Tibial nerve (tissue), 4 donors: ENCODE measurements around the gene PRR35. TPM values are rescaled to one million over a fixed set of nuclear protein-coding genes. Genes with fewer than 3 reads are reported as not detected.

Source experiments
- DNase-seq, 2 donors: peaks; one replicate each; pipeline ENCODE4 v3.0.0-alpha.2; 2019; ENCODE audit warnings: low spot score in 2 of 2
- H3K27ac ChIP-seq, 4 donors: fragments of 200-600 bp; sonication (generic) in 3 of 4; one replicate each; pipeline ENCODE4 v1.5.1; 2017 to 2019; ENCODE audit warnings: mild to moderate bottlenecking in 1 of 4
- H3K27me3 ChIP-seq, 2 donors: fragments of 200-600 bp; sonication (generic) in 1 of 2; one replicate each; pipeline versions ENCODE4 v1.5.1 to v1.6.0; 2017 to 2019
- H3K36me3 ChIP-seq, 3 donors: fragments of 200-600 bp; sonication (generic); one replicate each; pipeline ENCODE4 v1.5.1; 2018 to 2019
- H3K4me1 ChIP-seq, 4 donors: fragments of 200-600 bp; sonication (generic) in 3 of 4; one replicate each; pipeline ENCODE4 v1.5.1; 2017 to 2019
- H3K4me3 ChIP-seq, 4 donors: fragments of 200-600 bp; sonication (generic) in 3 of 4; one replicate each; pipeline ENCODE4 v1.5.1; 2017 to 2019; ENCODE audit warnings: mild to moderate bottlenecking in 1 of 4, moderate library complexity in 1 of 4
- H3K9me3 ChIP-seq, 4 donors: fragments of 200-600 bp; sonication (generic) in 3 of 4; one replicate each; pipeline ENCODE4 v1.5.1; 2017 to 2019
- EP300 ChIP-seq, 2 donors: sonication (generic); formaldehyde crosslinking; IDR thresholded peaks; one replicate each; pipeline ENCODE4 v1.6.1; 2017; ENCODE audit warnings: antibody characterized with exemption in 2 of 2, mild to moderate bottlenecking in 1 of 2
- POLR2A ChIP-seq, 2 donors: fragments of 450-650 bp; IDR thresholded peaks; one replicate each; pipeline ENCODE4 v1.6.1; 2017; ENCODE audit warnings: antibody characterized with exemption in 2 of 2, mild to moderate bottlenecking in 2 of 2, moderate library complexity in 2 of 2
- WGBS, 2 donors: methylation state at CpG; one replicate each; pipeline ENCODE4 v1.1.5; 2018; 5-methylcytosine and 5-hydroxymethylcytosine counted together
- total RNA-seq, 4 donors: library from RNA; depleted of rRNA; stranded (reverse); fragments of >200 nt; gene quantifications; one replicate each; pipeline ENCODE4 v1.1.0, GENCODE V29; 2016
- TF ChIP-seq, protein P1 (sequence below), 5 experiments: fragments of 200-600 bp in 3 of 5; fragments of 450-650 bp in 2 of 5; sonication (generic) in 3 of 5; IDR thresholded peaks; one replicate each; pipeline ENCODE4 v1.5.1; 2016 to 2019; ENCODE audit warnings: antibody characterized with exemption in 5 of 5, mild to moderate bottlenecking in 3 of 5, moderate library complexity in 2 of 5

PRR35 gene
- total RNA-seq, 4 donors from 2014 or later, result not detected

DNA sequence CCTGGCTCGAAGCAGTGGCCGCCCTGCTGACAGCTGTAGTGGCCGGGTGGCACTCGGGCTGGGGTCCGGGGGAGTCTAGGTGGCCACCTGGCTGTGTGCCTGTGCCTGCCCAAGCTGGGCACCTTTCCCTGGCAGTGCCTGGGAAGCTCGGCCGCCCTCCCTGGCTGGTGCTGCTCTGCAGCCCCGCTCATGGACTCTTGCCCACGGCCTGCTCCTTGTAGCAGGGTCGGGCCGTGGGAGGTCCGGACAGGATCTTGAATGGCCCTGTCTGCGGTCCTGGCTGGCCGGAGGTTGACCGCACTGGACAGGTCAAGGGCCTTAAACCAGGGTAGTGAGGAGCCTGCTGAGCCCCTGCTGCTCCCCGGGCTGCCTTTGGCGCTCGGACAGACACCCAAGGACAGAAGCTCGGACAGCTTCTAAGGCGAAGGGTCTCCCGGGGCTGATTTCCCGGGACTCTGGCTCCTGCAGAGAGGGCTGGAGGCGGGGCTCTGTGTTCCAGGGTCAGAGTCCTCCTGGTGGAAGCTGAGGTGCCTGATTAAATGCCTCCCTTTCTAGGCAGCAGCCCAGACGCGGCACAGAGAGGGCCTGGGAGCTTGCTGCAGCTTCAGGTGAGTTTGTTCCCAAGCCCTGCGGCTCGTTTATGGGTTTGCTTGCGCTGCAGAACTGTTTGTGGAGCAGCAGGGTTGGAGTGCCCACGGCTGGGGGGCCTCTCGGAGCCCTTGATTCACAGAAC is 26.6 kb upstream of the PRR35 start:
- WGBS, 2 donors, result 67 to 79% methylated on average over 24 to 25 of the region's 30 CpGs
- H3K4me1 ChIP-seq, result peaks cover 0 to 41% (median 14%) of the 10 kb centered on the region in 4 donors
- DNase-seq, result no peak
- no peaks in the 10 kb centered on the region for H3K9me3 ChIP-seq
- no peaks in the 10 kb centered on the region for H3K27me3 ChIP-seq
- peak overlapping the region in 1 of 4 donors; percentile 64 for H3K27ac ChIP-seq
- peaks cover 0 to 45% (median 0%) of the 10 kb centered on the region in 3 donors for H3K36me3 ChIP-seq
- no peak for TF ChIP-seq EP300 (IDR thresholded peaks at IDR 0.05)
- H3K4me3 ChIP-seq, result no peak overlapping the region

DNA sequence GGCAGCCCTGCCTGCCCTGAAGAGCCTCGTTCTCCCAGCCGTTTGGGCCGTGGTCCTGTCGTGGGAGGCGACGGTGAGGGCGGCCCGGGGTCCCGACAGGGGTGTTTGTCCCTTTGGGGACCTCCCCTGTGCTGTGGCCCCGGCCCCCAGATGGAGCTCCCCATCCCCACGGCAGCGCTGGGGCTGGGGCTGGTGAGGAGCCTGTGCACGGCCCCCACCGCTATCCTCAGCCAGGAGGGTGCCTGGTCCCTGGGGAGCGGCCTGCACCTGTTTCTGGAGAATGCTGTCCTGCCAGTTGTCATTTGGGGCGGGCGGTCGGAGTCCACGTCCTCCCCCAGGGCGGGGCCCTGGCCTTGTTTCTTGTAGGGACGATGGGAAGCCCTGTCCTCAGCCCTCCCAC is 26.1 kb upstream of the PRR35 start:
- DNase-seq, result no peak
- Histone ChIP-seq H3K9me3 (no peaks in the 10 kb centered on the region), H3K27ac (peak overlapping the region in 1 of 4 donors; percentile 64), H3K27me3 (no peaks in the 10 kb centered on the region), H3K36me3 (peaks cover 0 to 51% (median 0%) of the 10 kb centered on the region in 3 donors), H3K4me3 (no peak overlapping the region), H3K4me1 (peaks cover 0 to 35% (median 9%) of the 10 kb centered on the region in 4 donors)
- WGBS, 2 donors, result 66 to 73% methylated on average over 12 to 18 of the region's 21 CpGs
- TF ChIP-seq POLR2A (IDR thresholded peaks at IDR 0.05) (no peak), EP300 (IDR thresholded peaks at IDR 0.05) (no peak)
- TF ChIP-seq, protein P1, sequence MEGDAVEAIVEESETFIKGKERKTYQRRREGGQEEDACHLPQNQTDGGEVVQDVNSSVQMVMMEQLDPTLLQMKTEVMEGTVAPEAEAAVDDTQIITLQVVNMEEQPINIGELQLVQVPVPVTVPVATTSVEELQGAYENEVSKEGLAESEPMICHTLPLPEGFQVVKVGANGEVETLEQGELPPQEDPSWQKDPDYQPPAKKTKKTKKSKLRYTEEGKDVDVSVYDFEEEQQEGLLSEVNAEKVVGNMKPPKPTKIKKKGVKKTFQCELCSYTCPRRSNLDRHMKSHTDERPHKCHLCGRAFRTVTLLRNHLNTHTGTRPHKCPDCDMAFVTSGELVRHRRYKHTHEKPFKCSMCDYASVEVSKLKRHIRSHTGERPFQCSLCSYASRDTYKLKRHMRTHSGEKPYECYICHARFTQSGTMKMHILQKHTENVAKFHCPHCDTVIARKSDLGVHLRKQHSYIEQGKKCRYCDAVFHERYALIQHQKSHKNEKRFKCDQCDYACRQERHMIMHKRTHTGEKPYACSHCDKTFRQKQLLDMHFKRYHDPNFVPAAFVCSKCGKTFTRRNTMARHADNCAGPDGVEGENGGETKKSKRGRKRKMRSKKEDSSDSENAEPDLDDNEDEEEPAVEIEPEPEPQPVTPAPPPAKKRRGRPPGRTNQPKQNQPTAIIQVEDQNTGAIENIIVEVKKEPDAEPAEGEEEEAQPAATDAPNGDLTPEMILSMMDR (IDR thresholded peaks at IDR 0.05), result no peak

- peak overlapping the region in 1 of 4 donors; percentile 64 for H3K27ac ChIP-seq
- 88 to 89% methylated on average over 13 to 27 of the region's 27 CpGs for WGBS, 2 donors
- H3K36me3 ChIP-seq, result peaks cover 0 to 59% (median 0%) of the 10 kb centered on the region in 3 donors
- H3K4me3 ChIP-seq, result no peak overlapping the region
- no peak for DNase-seq
- TF ChIP-seq POLR2A (IDR thresholded peaks at IDR 0.05) (no peak), EP300 (IDR thresholded peaks at IDR 0.05) (no peak)
- TF ChIP-seq, protein P1 (IDR thresholded peaks at IDR 0.05), result no peak
- H3K9me3 ChIP-seq, result no peaks in the 10 kb centered on the region
- H3K4me1 ChIP-seq, result peaks cover 0 to 27% (median under 1%) of the 10 kb centered on the region in 4 donors
- no peaks in the 10 kb centered on the region for H3K27me3 ChIP-seq
Measured at GRCh38 chr16:534856-535445, 25.2 kb upstream of the PRR35 start.

DNA sequence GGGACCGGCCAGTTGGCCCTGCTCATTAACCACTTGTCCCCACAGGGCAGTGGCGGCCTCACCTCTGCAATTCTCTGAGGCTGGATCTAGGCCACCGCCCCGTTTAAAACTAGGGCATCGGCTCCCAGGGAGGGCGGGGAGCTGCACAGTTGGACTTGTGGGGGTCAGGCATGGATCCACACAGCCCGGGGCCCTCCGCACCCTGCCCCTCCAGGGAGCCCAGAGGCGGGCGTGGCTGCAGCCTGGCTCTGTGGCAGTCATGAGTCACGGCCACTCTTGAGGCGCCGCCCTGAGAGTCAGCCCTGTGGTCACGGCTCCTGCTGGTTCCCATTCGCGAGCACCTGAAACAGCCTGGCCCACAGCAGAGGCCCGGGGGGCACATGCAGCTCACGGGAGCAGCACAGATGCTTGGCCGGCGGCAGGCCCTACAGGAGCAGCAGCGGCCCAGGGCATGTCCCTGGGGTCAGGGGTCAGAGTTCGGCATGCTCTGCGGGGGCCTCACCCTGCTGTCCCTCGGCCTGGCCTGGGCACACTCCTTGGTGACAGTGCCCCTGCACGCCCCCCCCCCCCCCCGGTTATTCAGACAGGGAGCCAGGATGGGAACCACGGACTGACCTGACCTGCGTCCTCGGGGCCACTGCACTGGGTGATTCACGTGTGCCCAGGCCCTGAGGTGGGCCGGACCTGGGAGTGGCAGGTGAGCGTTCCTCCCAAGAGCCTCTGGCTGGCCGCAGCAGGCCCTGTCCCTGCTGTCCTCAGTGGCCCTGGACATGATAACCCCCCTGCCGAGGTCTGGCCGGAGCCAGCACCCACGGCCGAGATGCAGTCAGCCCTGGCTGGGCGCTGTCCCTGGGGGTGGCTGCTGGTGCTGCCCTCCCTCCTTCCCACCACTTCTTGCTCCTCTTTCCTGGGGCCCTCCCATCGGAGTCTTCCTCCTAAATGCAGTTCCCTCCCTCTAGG is 24.5 kb upstream of the PRR35 start:
- DNase-seq, result no peak
- Histone ChIP-seq H3K27ac (peak overlapping the region in 1 of 4 donors; percentile 64), H3K9me3 (no peaks in the 10 kb centered on the region), H3K4me3 (no peak overlapping the region), H3K36me3 (peaks cover 0 to 67% (median 0%) of the 10 kb centered on the region in 3 donors), H3K4me1 (peaks cover 0 to 19% (median 0%) of the 10 kb centered on the region in 4 donors), H3K27me3 (no peaks in the 10 kb centered on the region)
- 85 to 90% methylated on average over 19 to 20 of the region's 39 CpGs for WGBS, 2 donors
- no peak for TF ChIP-seq POLR2A (IDR thresholded peaks at IDR 0.05)
- TF ChIP-seq, protein P1 (IDR thresholded peaks at IDR 0.05), result no peak
- TF ChIP-seq EP300 (IDR thresholded peaks at IDR 0.05), result no peak

DNA sequence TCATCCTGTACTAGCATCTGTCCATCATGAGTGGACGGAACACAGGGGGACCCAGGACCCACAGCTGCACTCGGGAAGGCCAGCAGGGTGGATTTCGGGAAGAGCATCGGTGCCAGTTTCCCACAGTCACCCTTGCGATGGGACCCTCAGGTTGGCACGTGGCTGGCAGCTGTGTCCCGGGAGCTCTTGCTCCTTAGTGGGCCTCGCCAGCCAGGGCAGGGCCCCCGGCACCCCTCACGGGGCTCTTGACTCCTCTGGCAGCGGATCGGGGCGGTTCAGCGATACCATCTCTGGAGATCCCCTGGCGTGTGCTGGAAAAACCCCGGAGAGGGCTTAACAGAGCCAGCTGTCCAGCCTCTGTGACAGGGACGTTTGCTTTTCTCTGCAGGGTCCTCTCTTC is 23.4 kb upstream of the PRR35 start:
- Histone ChIP-seq H3K27ac (no peak overlapping the region), H3K4me1 (peaks cover 0 to 17% (median 0%) of the 10 kb centered on the region in 4 donors), H3K4me3 (no peak overlapping the region), H3K36me3 (peaks cover 0 to 72% (median 0%) of the 10 kb centered on the region in 3 donors), H3K27me3 (no peaks in the 10 kb centered on the region), H3K9me3 (no peaks in the 10 kb centered on the region)
- no peak for DNase-seq
- 91 to 96% methylated on average over 12 to 15 of the region's 17 CpGs for WGBS, 2 donors
- TF ChIP-seq, protein P1 (IDR thresholded peaks at IDR 0.05), result no peak
- TF ChIP-seq POLR2A (IDR thresholded peaks at IDR 0.05) (no peak), EP300 (IDR thresholded peaks at IDR 0.05) (no peak)
